ENCODE results near the gene ERV3-1. TPM values are rescaled to one million over a fixed set of nuclear protein-coding genes. Genes with fewer than 3 reads are reported as not detected.
"Not testable (repeated sequence)": the region's sequence is repeated elsewhere in the genome, so short reads cannot be mapped to it uniquely, and the experiment has no call there.

The ERV3-1 gene
- total RNA-seq = 2.3 and 4.6 TPM in 2 replicates

DNA sequence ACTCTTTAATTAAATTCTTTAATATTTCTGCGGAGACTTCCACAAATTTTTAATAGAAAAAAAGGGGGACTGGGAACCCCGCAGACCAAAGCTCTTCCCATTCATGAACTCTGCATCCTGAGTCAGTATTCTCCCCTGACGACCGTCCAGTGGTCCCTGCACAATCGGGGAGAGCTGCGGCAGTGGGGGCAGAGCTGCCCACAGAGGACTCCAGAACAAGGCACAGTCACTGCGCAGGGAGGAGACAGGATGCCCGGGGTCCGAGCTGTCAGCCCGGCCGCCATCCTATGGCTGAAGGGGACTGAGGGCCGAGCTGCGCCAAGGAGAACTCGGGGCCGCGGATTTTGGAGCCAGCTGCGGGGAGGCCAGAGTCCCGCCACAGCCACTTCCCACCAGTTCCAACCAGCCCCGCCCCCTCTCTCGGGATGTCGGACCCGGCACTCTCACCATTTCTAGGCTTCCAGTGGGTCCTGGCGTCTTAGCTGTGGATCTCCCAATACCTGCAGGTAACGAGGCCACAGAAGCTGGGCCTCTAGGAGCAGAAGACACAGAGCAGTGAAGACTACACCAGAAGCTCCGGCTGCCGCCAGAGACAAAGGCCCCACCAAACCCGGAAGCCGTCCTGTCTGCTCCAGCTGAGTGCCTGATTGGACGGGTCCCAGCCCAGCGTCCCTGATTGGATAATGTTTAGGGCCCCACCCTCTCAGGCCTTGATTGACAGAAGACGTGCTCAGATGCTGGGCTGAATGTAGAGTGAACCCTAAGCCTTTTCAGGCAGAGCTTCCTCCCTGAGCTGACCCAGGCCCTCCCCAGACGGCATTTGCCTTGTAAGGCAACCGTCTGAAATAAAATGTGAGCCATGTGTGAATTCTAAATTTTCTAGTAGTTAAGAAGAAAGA lies at the start of gene ERV3-1:
Gene ERV3-1 (minus strand): TSS at position 594 of the 899 bp plus-strand sequence. CDS start 13,661 bp downstream, outside the sequence.
- DNase-seq (ENCODE audit: low read depth in 2 of 2) = peak; percentile 88 to 96

DNA sequence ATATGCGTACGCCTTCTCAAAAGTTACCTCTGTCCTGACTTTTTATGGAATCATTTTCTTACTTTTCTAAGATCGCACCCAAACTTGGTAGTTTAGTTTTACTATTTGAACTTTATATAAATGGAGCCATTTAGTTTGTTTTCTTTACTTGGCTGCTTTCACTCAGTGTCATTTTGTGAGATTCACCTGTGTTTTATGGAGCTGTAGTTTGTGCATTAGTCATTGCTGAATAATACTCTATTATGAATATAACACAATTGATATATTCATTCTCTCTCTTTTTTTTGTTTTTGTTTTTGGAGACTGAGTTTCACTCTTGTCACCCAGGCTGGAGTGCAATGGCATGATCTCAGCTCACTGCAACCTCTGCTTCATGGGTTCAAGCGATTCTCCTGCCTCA lies 49.3 kb upstream of the ERV3-1 start:
- not testable (repeated sequence) for DNase-seq (ENCODE audit: low read depth in 2 of 2)

DNA sequence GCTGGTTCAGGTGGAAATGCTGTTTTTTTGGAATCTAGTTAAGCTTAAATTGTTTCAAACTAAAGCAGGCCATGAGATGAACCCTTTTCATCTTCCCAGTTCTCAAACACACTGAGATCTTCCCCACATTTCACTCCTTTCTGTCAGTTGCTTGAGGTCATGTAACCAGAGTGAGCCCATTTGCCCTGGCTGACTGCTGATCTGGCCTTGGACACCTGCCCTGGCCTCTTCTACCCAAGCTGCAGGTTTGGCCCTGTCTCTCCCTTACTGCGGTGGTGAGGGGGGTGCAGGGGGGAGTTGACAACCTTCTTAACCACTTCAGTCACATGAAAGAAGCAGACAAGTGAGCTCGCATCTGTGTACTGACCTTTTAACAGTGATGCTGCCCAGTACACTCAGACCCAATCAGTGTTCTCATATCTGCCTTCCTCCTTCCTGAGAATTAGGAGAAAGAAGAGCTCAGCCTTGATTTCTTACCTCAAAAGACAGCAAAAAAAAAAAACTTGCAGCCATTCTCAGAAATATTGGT lies 48.0 kb upstream of the ERV3-1 start:
- not testable (repeated sequence) for DNase-seq (ENCODE audit: low read depth in 2 of 2)

DNA sequence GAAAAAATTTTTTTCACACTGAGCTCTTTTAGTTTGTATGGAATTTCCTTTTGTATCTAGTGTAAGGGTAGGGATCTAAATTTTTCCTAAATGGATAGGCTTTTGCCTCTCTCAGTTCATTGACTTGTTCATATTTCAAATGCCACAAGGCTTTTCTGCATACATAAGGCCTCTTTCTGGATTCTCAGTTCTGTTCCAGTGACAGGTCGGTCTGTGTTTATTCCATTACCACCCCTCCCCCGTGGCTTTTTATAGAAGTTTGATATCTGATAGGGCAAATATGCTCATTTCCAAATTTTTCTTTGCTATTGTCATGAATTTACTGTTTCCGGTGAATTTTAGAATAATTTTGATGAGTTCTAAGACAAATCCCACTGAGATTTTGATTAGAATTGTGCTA lies 45.2 kb upstream of the ERV3-1 start:
- not testable (repeated sequence) for DNase-seq (ENCODE audit: low read depth in 2 of 2)

DNA sequence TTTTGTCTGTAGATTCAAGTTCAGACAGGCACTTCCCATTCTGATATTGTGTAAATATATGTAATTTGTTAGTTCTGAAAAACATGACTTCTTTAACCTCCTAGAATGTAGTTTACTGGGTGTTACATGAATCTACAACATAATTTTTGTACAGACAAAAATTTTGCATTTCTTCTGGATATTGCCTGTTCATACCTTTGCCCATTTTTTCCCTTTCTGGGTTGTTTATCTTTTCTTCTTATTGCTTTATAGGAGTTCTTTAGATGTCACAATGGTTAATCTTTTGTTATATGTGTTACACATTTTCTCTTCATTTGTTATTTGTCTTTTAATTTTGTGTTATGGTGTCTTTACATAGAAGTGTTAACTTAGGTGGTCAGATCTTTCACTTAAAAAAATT lies 44.7 kb upstream of the ERV3-1 start:
- not testable (repeated sequence) for DNase-seq (ENCODE audit: low read depth in 2 of 2)

DNA sequence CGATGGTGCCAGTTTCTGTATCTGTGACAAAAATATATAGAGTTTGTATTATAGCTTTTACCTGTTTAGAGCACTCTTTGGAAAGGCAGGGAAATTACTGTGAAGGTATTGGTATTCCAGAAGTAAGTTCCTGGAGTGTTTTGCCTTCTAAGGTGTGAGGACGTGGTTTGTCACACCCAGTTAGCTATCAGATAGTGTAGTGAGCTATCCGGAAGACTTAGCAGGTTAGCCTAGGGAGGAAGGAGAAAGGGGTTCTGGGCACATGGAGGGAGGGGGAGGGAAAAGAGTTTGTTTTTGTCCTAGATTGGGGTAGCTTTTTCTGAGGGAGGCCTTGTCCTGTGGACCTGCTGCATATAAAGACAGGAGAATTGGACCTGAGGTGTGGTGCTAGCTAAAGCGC lies 39.8 kb upstream of the ERV3-1 start:
- DNase-seq (ENCODE audit: low read depth in 2 of 2) = not testable (repeated sequence)

DNA sequence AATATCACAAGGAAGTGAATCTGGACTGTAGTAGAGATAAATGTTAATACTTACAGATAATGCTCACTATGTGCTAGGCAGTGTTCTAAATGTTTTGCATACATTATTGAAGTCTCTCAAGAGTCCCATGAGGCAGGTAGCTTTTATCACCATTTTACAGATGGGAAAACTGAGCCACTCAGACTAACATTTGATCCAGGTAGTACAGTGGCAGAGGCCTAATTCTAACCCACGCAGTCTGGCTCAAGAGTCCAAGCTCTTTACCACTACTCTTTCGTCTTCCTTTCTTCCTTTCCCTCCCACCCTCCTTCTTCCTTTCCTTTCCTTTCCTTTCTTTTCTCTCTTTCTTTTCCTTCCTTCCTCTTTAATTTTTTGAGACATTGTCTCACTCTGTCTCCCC lies 39.1 kb upstream of the ERV3-1 start:
- not testable (repeated sequence) for DNase-seq (ENCODE audit: low read depth in 2 of 2)

DNA sequence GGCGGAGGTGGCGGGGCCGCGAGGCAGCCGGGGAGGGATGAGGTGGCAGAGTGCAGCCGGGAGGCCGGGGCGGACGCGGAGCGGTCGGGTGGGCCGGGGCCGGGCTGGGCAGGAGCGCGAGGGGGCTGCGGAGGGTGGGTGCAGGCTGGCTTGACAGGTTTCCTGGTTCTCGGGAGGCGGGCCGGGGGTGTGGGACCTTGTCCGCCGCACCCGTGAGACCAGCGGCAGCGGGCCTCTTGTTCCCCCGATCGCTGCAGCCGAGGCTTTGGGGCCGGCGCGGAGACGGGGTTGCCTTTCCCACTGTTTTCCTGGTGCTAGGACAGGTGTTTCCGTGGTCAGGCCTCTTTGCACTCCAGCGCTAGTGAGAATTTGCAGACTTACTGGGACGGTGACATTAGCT lies 32.3 kb upstream of the ERV3-1 start:
- DNase-seq (ENCODE audit: low read depth in 2 of 2) = peak; percentile 33 to 71

DNA sequence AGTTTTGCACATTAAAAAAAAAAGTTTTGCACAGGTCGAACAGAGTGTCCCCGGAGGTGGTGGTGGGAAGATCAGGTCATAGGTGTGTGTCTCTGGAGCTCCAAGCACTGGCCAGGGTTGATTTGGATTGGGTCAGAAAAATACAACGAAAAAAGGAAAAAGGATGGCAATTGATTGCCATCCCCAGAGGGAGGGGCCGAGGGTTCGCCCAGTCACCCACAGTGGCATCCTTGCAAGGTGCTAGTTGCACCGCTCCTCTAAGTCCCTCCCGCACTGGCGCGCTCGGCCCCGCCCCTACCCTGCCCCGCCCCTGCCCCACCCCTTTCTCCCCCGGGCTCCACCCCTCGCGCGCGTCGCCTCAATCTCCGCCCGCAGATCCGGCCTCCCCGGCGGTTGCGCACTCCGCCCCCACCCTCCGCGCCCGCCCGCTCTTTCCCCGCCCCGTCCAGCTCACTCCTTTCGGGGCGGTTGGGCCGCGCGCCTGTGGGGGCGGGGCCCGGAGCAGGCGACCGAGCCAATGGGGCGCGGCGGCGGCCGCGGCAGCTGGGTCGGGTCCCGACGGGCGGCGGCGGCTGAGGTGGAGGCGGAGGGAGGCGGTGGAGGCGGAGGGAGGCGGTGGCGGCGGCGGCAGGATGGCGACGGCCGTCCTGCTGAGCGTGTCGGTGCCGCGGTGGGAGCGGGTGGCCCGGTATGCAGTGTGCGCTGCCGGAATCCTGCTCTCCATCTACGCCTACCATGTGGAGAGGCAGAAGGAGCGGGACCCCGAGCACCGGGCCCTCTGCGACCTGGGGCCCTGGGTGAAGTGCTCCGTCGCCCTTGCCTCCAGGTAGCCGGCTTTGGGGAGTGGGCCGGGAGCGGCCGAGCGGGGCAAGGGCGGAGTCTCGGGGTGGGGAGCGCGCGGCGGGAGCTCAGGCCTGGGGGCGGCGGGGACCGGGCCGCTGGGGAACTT lies 31.5 kb upstream of the ERV3-1 start:
- peak; percentile 73 to 94 for DNase-seq (ENCODE audit: low read depth in 2 of 2)

GRCh38 chr7:65036526-65036925 lies 30.0 kb upstream of the ERV3-1 start:
- peak in 1 of 2 donors; percentile 15 for DNase-seq (ENCODE audit: low read depth in 2 of 2)

- not testable (repeated sequence) for DNase-seq (ENCODE audit: low read depth in 2 of 2)
Observed at GRCh38 chr7:65035469-65035868, 29.0 kb upstream of the ERV3-1 start.

GRCh38 chr7:65034120-65034782 lies 27.8 kb upstream of the ERV3-1 start:
- peak in 1 of 2 donors; percentile 36 for DNase-seq (ENCODE audit: low read depth in 2 of 2)

- DNase-seq (ENCODE audit: low read depth in 2 of 2) = not testable (repeated sequence)
Observed at GRCh38 chr7:65033391-65033790, 26.9 kb upstream of the ERV3-1 start.

- not testable (repeated sequence) for DNase-seq (ENCODE audit: low read depth in 2 of 2)
Observed at GRCh38 chr7:65025023-65025422, 18.5 kb upstream of the ERV3-1 start.

- not testable (repeated sequence) for DNase-seq (ENCODE audit: low read depth in 2 of 2)
Observed at GRCh38 chr7:65020978-65021377, 14.5 kb upstream of the ERV3-1 start.

DNA sequence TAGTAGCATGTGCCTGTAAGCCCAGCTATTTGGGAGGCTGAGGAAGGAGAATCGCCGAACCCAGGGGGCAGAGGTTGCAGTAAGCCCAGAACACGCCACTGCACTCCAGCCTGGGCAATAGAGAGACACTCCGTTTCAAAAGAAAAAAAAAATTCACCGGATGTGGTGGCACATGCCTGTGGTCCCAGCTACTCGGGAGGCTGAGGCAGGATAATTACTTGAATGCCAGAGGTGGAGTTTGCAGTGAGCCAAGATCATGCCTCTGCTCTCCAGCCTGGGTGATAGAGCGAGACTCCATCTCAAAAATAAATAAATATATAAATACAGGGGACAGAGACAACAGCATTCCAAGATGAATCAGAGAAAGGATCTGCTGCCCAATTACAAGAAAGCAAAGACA lies 3.4 kb upstream of the ERV3-1 start:
- DNase-seq (ENCODE audit: low read depth in 2 of 2) = not testable (repeated sequence)

GRCh38 chr7:65009394-65009793 lies 2.9 kb upstream of the ERV3-1 start:
- DNase-seq (ENCODE audit: low read depth in 2 of 2) = not testable (repeated sequence)

DNA sequence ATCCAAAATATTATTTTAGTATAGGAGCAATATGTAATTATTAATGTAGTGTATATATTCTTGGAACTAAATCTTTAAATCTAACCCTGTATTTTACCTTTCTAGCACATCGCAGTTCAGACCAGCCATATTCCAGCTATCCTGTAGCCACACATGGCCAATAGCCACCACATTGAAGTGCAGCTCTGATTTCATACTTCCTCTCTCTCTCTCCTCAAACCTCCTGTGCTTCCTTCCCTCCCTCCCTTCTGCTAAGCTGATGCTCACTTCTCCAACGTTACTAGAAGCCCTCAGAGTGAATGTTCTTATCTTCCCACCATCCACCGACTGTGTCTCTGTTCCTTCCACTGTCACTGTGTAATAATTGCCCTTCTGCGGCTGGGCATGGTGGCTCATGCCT lies 549 bp upstream of the ERV3-1 start:
- DNase-seq (ENCODE audit: low read depth in 2 of 2) = peak in 1 of 2 donors; percentile 21

DNA sequence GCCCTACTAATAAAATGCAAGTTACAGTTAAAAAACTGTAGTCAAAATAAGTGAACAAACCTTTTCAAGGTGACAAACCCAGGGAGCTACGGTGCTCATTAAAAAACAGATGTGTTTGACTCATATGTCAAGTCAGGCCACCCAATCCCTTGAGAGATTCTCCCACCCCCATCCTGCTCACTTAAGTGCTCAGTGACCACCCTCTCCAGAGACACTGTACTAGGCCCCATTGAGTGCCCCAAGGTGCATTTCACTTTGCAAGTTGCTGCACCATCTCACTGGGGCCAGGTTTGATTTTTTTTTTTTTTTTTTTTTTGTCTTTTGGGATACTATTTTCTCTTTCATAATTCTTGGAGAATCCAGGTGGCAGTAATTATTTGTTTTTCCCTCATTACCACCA lies 1.9 kb downstream of the ERV3-1 start:
- DNase-seq (ENCODE audit: low read depth in 2 of 2) = peak in 1 of 2 donors; percentile 27

DNA sequence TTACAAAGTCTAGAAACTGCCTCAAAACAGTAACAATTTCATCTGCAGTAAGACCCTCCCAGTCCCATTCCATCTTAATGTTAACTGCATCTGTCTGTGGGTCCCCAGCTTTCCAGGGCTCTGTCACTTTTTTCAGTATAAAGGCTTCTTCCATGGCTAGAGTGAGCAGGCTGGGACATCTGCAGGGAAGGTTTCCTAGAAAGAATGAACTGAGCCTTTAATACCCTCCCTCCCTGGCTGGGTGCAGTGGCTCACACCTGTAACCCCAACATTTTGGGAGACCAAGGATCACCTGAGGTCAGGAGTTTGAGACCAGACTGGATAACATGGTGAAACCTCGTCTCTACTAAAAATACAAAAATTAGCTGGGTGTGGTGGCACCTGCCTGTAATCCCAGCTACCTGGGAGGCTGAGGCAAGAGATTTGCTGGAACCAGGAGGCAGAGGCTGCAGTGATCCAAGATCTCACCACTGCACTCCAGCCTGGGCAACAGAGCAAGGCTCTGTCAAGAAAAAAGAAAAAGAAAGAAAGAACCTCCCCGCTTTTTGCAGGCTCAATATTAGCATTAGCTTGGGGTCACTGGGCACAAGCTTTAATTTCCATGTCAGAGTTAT lies 3.4 kb downstream of the ERV3-1 start:
- no peak for DNase-seq (ENCODE audit: low read depth in 2 of 2)
